ENCODE measurements around the gene CLN5. TPM values are rescaled to one million over a fixed set of nuclear protein-coding genes. Genes with fewer than 3 reads are reported as not detected.

The CLN5 gene
- total and polyA plus RNA-seq, 2 of the 4 experiments (the other 2 are of a cell fraction): 11.3 to 15.1 TPM

GRCh38 chr13:76942363-76942762 lies 49.5 kb upstream of the CLN5 start (continued):
- TF ChIP-seq ELK1 (IDR thresholded peaks at IDR 0.05; ENCODE audit: borderline replicate concordance, low read depth, low read length) (no peak), RAD21 (IDR thresholded peaks at IDR 0.05; ENCODE audit: low read length) (no peak), SMC3 (IDR thresholded peaks at IDR 0.05; ENCODE audit: low read depth, low read length) (no peak)

- Histone ChIP-seq H3K9ac (ENCODE audit: low read depth, low read length) (no peak overlapping the region), H3K36me3 (ENCODE audit: control insufficient read depth, insufficient read depth, low read length) (no peaks in the 10 kb centered on the region), H3K14ac (replicated peaks; ENCODE audit: low read depth, low read length) (no peak overlapping the region), H3K79me1 (ENCODE audit: low read depth in 1 of 2, low read length in 2 of 2) (no peaks in the 10 kb centered on the region), H3K4ac (ENCODE audit: low read depth, low read length) (no peak overlapping the region), H4K5ac (ENCODE audit: low read depth, low read length) (no peak overlapping the region), H3K9me1 (ENCODE audit: insufficient read depth, low read length) (0 out of 2 replicates have a peak, but pooled peaks cover 2% of the 10 kb centered on the region), H2BK20ac (ENCODE audit: low read depth, low read length) (no peak overlapping the region), H4K8ac (ENCODE audit: low read depth in 2 of 2, low read length in 2 of 2) (no peak overlapping the region), H3K4me1 (ENCODE audit: control insufficient read depth, insufficient read depth, low read length) (no peaks in the 10 kb centered on the region), H3K27ac (ENCODE audit: insufficient read depth, low read length) (no peak overlapping the region), H4K91ac (ENCODE audit: insufficient read depth, low read depth, low read length) (no peak overlapping the region), H2AK5ac (ENCODE audit: low read depth, low read length) (no peak overlapping the region), H2AFZ (replicated peaks; ENCODE audit: low read length, poor library complexity) (no peak overlapping the region), H3K4me2 (ENCODE audit: low read depth, low read length) (no peak overlapping the region), H2BK5ac (ENCODE audit: low read depth, low read length, poor library complexity, severe bottlenecking) (no peak overlapping the region), H2BK15ac (ENCODE audit: low read depth, low read length) (no peak overlapping the region), H2BK120ac (ENCODE audit: low read depth, low read length) (no peak overlapping the region), H3K27me3 (ENCODE audit: control insufficient read depth, insufficient read depth, low read length) (no peaks in the 10 kb centered on the region), H3K56ac (ENCODE audit: extremely low read depth, insufficient read depth, low read length) (no peak overlapping the region), H3K23ac (ENCODE audit: low read depth, low read length) (no peak overlapping the region), H3K4me3 (ENCODE audit: insufficient read depth, low read depth, low read length) (no peak overlapping the region), H2AK9ac (replicated peaks; ENCODE audit: low read depth, low read length, poor library complexity) (no peak overlapping the region), H3K18ac (ENCODE audit: low read depth, low read length) (no peak overlapping the region), H4K20me1 (ENCODE audit: insufficient read depth, low read length) (no peaks in the 10 kb centered on the region), H3K9me3 (ENCODE audit: control insufficient read depth, insufficient read depth, low read length) (no peaks in the 10 kb centered on the region)
- in situ Hi-C loops (cut with MboI; ENCODE audit: low sequenced_read_pairs) (no loop called here), intact Hi-C loops (cut with micrococcal nuclease) (no loop called here), dilution Hi-C loops (cut with HindIII; ENCODE audit: low sequenced_read_pairs, unreplicated experiment) (no loop called here)
- no CpG with 5 or more reads among the region's 2 CpGs for WGBS, 2 experiments (ENCODE audit: extremely low coverage in 2 of 2, insufficient read length in 1 of 2)
- BruUV-seq (replicated peaks): no TSS peak
- POLR2A ChIA-PET (ENCODE audit: unreplicated experiment): no interaction called here
- ATAC-seq (ENCODE audit: low read depth) (no peak), DNase-seq (no peak)
- CTCF ChIA-PET: no interaction called here
- no peak for TF ChIP-seq MAFK (IDR thresholded peaks at IDR 0.05; ENCODE audit: low read depth, low read length)
- TF ChIP-seq CEBPB (IDR thresholded peaks at IDR 0.05; ENCODE audit: low read depth, low read length): no peak
- no peak for TF ChIP-seq ELK1 (IDR thresholded peaks at IDR 0.05; ENCODE audit: borderline replicate concordance, low read depth, low read length)
- TF ChIP-seq BHLHE40 (IDR thresholded peaks at IDR 0.05; ENCODE audit: low read depth, low read length): no peak
- TF ChIP-seq SMC3 (IDR thresholded peaks at IDR 0.05; ENCODE audit: low read depth, low read length): no peak
- TF ChIP-seq MXI1 (IDR thresholded peaks at IDR 0.05; ENCODE audit: borderline replicate concordance, low read depth, low read length): no peak
- TF ChIP-seq RFX5 (IDR thresholded peaks at IDR 0.05; ENCODE audit: low read depth, low read length): no peak
- no peak for TF ChIP-seq RCOR1 (IDR thresholded peaks at IDR 0.05; ENCODE audit: insufficient replicate concordance, low read length)
- no peak for TF ChIP-seq CTCF (conservative IDR thresholded peaks at IDR 0.05; ENCODE audit: low read depth, low read length)
- TF ChIP-seq POLR2A (IDR thresholded peaks at IDR 0.05; ENCODE audit: low read depth, low read length): no peak
- TF ChIP-seq RAD21 (IDR thresholded peaks at IDR 0.05; ENCODE audit: low read length): no peak
- TF ChIP-seq NFE2L2 (IDR thresholded peaks at IDR 0.05; ENCODE audit: low read depth, low read length): no peak
- TF ChIP-seq USF2 (IDR thresholded peaks at IDR 0.05; ENCODE audit: low read depth, low read length): no peak
Observed at GRCh38 chr13:76943646-76944045, 48.2 kb upstream of the CLN5 start.
